HEK293 (cell line): Measurements from ENCODE around the gene ZMYND12.
A peak's percentile ranks its signal among the peaks of the same experiment; 100 is the strongest.

ENCODE experiments used
- CTCF ChIA-PET: fragments of 350-600 bp; formaldehyde crosslinking; extraction: SDS; loops from one replicate; lab custom pipeline; 2021; ENCODE audit warnings: antibody characterized with exemption; lab: Yijun Ruan, JAX
- POLR2A ChIA-PET: fragments of 300-600 bp; formaldehyde crosslinking; extraction: SDS; loops from one replicate; lab custom pipeline; 2020; ENCODE audit warnings: antibody characterized with exemption, inconsistent platforms; lab: Yijun Ruan, JAX
- H3K27ac ChIP-seq: fragments of 200-500 bp; sonication (Bioruptor generic); 2 replicates; pipeline ENCODE4 v1.5.1; 2014; ENCODE audit warnings: low read depth, low read length, control low read depth, inconsistent platforms; ENCODE audit errors: extremely low read depth
- H3K36me3 ChIP-seq, 2 experiments: fragments of 200-500 bp in 1 of 2; sonication (Bioruptor generic) in 1 of 2; 1 replicate in 1 of 2; 2 replicates in 1 of 2; pipeline ENCODE4 v1.5.1; 2014 to 2017; ENCODE audit warnings: inconsistent platforms in 2 of 2, low read length in 2 of 2; ENCODE audit not compliant: control insufficient read depth in 2 of 2, insufficient read depth in 1 of 2
- H3K4me1 ChIP-seq: fragments of 200-500 bp; sonication (Bioruptor generic); 2 replicates; pipeline ENCODE4 v1.5.1; 2014; ENCODE audit warnings: mild to moderate bottlenecking, low read length, inconsistent platforms; ENCODE audit not compliant: control insufficient read depth, insufficient read depth
- H3K4me3 ChIP-seq: 2 replicates; pipeline ENCODE4 v1.5.1; 2011; ENCODE audit warnings: low read depth, mild to moderate bottlenecking, control low read depth, low read length, moderate library complexity
- H3K9me3 ChIP-seq: fragments of 200-500 bp; sonication (Bioruptor generic); 2 replicates; pipeline ENCODE4 v1.5.1; 2014; ENCODE audit warnings: low read depth, low read length, inconsistent platforms; ENCODE audit not compliant: control insufficient read depth, insufficient read depth
- BCL11A ChIP-seq: fragments of 450-650 bp; formaldehyde crosslinking; IDR thresholded peaks from 2 replicates; pipeline ENCODE4 v1.5.1; 2016; ENCODE audit warnings: low read depth, missing biosample characterization, missing genetic modification characterization
- HOXA7 ChIP-seq: sonication (generic); formaldehyde crosslinking; IDR thresholded peaks from 2 replicates; pipeline ENCODE4 v1.8.1; 2022; ENCODE audit warnings: missing genetic modification reagents, borderline replicate concordance
- KLF10 ChIP-seq: fragments of 450-650 bp; IDR thresholded peaks from 2 replicates; pipeline ENCODE4 v1.5.1; 2018; ENCODE audit warnings: missing biosample characterization, mild to moderate bottlenecking, missing genetic modification characterization
- KLF7 ChIP-seq: fragments of 450-650 bp; formaldehyde crosslinking; IDR thresholded peaks from 2 replicates; pipeline ENCODE4 v1.5.1; 2016; ENCODE audit warnings: missing biosample characterization, missing genetic modification characterization, borderline replicate concordance
- OSR2 ChIP-seq: fragments of 450-650 bp; formaldehyde crosslinking; IDR thresholded peaks from 2 replicates; pipeline ENCODE4 v1.5.1; 2016; ENCODE audit warnings: missing biosample characterization, missing genetic modification characterization
- SETDB1 ChIP-seq: IDR thresholded peaks from one replicate; pipeline ENCODE4 v1.6.1; 2017; ENCODE audit warnings: mild to moderate bottlenecking, low read length, moderate library complexity, mixed read lengths; ENCODE audit not compliant: insufficient read length
- ZBTB8A ChIP-seq: fragments of 450-650 bp; formaldehyde crosslinking; IDR thresholded peaks from 2 replicates; pipeline ENCODE4 v1.5.1; 2016; ENCODE audit warnings: missing biosample characterization, missing genetic modification characterization
- ZEB2 ChIP-seq: fragments of 450-650 bp; formaldehyde crosslinking; IDR thresholded peaks from 2 replicates; pipeline ENCODE4 v1.5.1; 2016; ENCODE audit warnings: missing biosample characterization, missing genetic modification characterization
- ZNF121 ChIP-seq: fragments of 450-650 bp; formaldehyde crosslinking; IDR thresholded peaks from 2 replicates; pipeline ENCODE4 v1.5.1; 2016; ENCODE audit warnings: missing biosample characterization, missing genetic modification characterization
- ZNF146 ChIP-seq: fragments of 450-650 bp; formaldehyde crosslinking; IDR thresholded peaks from 2 replicates; pipeline ENCODE4 v1.5.1; 2016; ENCODE audit warnings: missing biosample characterization, missing genetic modification characterization
- ZNF19 ChIP-seq: fragments of 450-650 bp; formaldehyde crosslinking; IDR thresholded peaks from 2 replicates; pipeline ENCODE4; 2016; ENCODE audit warnings: missing biosample characterization, missing genetic modification characterization, low read depth
- ZNF37A ChIP-seq: fragments of 450-650 bp; IDR thresholded peaks from 2 replicates; pipeline ENCODE4 v1.5.1; 2018; ENCODE audit warnings: missing biosample characterization, missing genetic modification characterization
- ZNF660 ChIP-seq: fragments of 450-650 bp; IDR thresholded peaks from 2 replicates; pipeline ENCODE4 v1.5.1; 2018; ENCODE audit warnings: missing biosample characterization, mild to moderate bottlenecking, missing genetic modification characterization
- ZNF830 ChIP-seq: fragments of 450-650 bp; IDR thresholded peaks from 2 replicates; pipeline ENCODE4 v1.5.0; 2018; ENCODE audit warnings: missing biosample characterization, missing genetic modification characterization, low read depth, mild to moderate bottlenecking, moderate library complexity
- ZNF837 ChIP-seq: fragments of 450-650 bp; formaldehyde crosslinking; IDR thresholded peaks from 2 replicates; pipeline ENCODE4 v1.5.1; 2016; ENCODE audit warnings: missing biosample characterization, missing genetic modification characterization
- TF ChIP-seq, protein P1 (sequence below): fragments of 450-650 bp; formaldehyde crosslinking; IDR thresholded peaks from 2 replicates; pipeline ENCODE4 v1.5.0; 2017; ENCODE audit warnings: missing biosample characterization, missing genetic modification characterization, borderline replicate concordance
- TF ChIP-seq, protein P2 (sequence below): fragments of 450-650 bp; formaldehyde crosslinking; IDR thresholded peaks from 2 replicates; pipeline ENCODE4 v1.5.1; 2016; ENCODE audit warnings: missing biosample characterization, missing genetic modification characterization
- TF ChIP-seq, protein P3 (sequence below): fragments of 450-650 bp; formaldehyde crosslinking; IDR thresholded peaks from 2 replicates; pipeline ENCODE4 v1.5.1; 2016; ENCODE audit warnings: missing biosample characterization, missing genetic modification characterization
- TF ChIP-seq, protein P4 (sequence below): fragments of 450-650 bp; formaldehyde crosslinking; IDR thresholded peaks from 2 replicates; pipeline ENCODE4 v1.5.1; 2017; ENCODE audit warnings: missing biosample characterization, missing genetic modification characterization
- TF ChIP-seq, protein P5 (sequence below): fragments of 450-650 bp; formaldehyde crosslinking; IDR thresholded peaks from 2 replicates; pipeline ENCODE4 v1.5.1; 2016; ENCODE audit warnings: missing biosample characterization, missing genetic modification characterization

The ZMYND12 gene

DNA sequence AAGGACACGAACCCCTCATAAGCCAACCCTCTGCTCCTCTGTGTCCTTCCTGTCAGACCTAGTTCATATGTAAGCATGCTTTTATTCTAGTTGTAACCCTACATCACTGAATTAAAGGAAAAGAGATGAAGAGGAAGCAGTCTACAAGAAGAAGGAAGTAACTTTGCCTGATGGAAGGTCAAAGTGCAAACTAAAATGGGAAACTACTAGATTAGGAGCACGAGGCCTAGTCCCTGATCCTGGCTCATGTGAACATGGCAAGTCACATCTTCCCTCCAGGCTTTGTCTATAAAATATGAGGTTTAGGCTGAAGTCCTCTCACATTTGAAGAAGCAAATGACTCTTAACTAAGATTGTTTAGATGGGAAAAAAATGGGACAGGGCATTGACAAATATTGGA is 13.2 kb downstream of the ZMYND12 start:
- Histone ChIP-seq H3K4me3 (no peak overlapping the region), H3K9me3 (no peaks in the 10 kb centered on the region), H3K36me3 (no peaks in the 10 kb centered on the region), H3K4me1 (no peaks in the 10 kb centered on the region), H3K27ac (no peak overlapping the region)
- POLR2A ChIA-PET, result no interaction called here
- TF ChIP-seq, protein P1, sequence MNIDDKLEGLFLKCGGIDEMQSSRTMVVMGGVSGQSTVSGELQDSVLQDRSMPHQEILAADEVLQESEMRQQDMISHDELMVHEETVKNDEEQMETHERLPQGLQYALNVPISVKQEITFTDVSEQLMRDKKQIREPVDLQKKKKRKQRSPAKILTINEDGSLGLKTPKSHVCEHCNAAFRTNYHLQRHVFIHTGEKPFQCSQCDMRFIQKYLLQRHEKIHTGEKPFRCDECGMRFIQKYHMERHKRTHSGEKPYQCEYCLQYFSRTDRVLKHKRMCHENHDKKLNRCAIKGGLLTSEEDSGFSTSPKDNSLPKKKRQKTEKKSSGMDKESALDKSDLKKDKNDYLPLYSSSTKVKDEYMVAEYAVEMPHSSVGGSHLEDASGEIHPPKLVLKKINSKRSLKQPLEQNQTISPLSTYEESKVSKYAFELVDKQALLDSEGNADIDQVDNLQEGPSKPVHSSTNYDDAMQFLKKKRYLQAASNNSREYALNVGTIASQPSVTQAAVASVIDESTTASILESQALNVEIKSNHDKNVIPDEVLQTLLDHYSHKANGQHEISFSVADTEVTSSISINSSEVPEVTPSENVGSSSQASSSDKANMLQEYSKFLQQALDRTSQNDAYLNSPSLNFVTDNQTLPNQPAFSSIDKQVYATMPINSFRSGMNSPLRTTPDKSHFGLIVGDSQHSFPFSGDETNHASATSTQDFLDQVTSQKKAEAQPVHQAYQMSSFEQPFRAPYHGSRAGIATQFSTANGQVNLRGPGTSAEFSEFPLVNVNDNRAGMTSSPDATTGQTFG (tag by site-specific recombination), result no peak
- no peak for TF ChIP-seq BCL11A
- TF ChIP-seq, protein P2, sequence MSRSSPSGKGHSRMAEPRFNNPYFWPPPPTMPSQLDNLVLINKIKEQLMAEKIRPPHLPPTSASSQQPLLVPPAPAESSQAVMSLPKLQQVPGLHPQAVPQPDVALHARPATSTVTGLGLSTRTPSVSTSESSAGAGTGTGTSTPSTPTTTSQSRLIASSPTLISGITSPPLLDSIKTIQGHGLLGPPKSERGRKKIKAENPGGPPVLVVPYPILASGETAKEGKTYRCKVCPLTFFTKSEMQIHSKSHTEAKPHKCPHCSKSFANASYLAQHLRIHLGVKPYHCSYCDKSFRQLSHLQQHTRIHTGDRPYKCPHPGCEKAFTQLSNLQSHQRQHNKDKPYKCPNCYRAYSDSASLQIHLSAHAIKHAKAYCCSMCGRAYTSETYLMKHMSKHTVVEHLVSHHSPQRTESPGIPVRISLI, result no peak
- TF ChIP-seq, protein P3, sequence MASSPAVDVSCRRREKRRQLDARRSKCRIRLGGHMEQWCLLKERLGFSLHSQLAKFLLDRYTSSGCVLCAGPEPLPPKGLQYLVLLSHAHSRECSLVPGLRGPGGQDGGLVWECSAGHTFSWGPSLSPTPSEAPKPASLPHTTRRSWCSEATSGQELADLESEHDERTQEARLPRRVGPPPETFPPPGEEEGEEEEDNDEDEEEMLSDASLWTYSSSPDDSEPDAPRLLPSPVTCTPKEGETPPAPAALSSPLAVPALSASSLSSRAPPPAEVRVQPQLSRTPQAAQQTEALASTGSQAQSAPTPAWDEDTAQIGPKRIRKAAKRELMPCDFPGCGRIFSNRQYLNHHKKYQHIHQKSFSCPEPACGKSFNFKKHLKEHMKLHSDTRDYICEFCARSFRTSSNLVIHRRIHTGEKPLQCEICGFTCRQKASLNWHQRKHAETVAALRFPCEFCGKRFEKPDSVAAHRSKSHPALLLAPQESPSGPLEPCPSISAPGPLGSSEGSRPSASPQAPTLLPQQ, result no peak
- CTCF ChIA-PET, result no interaction called here

DNA sequence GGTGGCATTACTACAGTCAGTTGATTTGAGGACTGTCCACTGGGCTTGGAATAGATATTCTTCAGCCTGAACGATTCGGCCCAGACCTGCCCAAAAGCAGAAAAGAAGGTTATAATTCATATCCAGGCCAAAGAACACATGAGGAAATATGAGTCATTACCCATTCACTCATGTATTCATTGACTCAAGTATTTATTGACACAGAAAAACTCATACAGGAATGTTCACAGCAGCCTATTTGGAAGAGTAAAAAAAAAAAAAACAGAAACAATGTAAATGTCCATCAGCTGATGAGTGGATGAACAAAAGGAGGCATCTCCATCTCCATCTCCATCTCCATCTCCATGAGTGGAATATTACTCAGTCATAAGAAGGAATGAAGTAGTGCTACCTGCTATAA is 15.9 kb downstream of the ZMYND12 start:
- no peak overlapping the region for H3K27ac ChIP-seq
- POLR2A ChIA-PET, result no interaction called here
- no peaks in the 10 kb centered on the region for H3K9me3 ChIP-seq
- no peaks in the 10 kb centered on the region for H3K36me3 ChIP-seq
- no peaks in the 10 kb centered on the region for H3K4me1 ChIP-seq
- CTCF ChIA-PET, result interaction anchor here (0.6 kb wide), 1 partner anchor 95 kb away, joined by 3 read pairs; no protein-coding TSS in a partner anchor
- no peak overlapping the region for H3K4me3 ChIP-seq
- no peak for TF ChIP-seq ZNF830 (tag by site-specific recombination)
- TF ChIP-seq KLF10 (tag by site-specific recombination), result no peak
- TF ChIP-seq ZEB2, result no peak
- TF ChIP-seq ZBTB8A (tag by site-specific recombination), result no peak
- TF ChIP-seq ZNF146, result 0 out of 2 replicates have a peak, but pooled peaks have one; percentile 24
- no peak for TF ChIP-seq HOXA7 (CRISPR knock-in tag)
- TF ChIP-seq ZNF660 (tag by site-specific recombination), result no peak
- TF ChIP-seq, protein P4, sequence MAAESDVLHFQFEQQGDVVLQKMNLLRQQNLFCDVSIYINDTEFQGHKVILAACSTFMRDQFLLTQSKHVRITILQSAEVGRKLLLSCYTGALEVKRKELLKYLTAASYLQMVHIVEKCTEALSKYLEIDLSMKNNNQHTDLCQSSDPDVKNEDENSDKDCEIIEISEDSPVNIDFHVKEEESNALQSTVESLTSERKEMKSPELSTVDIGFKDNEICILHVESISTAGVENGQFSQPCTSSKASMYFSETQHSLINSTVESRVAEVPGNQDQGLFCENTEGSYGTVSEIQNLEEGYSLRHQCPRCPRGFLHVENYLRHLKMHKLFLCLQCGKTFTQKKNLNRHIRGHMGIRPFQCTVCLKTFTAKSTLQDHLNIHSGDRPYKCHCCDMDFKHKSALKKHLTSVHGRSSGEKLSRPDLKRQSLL, result peak; percentile 29; the same call in 1 of the 2 replicates
- no peak for TF ChIP-seq KLF7 (tag by site-specific recombination)
- TF ChIP-seq, protein P5, sequence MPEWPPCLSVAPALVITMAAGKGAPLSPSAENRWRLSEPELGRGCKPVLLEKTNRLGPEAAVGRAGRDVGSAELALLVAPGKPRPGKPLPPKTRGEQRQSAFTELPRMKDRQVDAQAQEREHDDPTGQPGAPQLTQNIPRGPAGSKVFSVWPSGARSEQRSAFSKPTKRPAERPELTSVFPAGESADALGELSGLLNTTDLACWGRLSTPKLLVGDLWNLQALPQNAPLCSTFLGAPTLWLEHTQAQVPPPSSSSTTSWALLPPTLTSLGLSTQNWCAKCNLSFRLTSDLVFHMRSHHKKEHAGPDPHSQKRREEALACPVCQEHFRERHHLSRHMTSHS (tag by site-specific recombination), result no peak
- no peak for TF ChIP-seq SETDB1
- TF ChIP-seq ZNF837, result no peak
- TF ChIP-seq ZNF121, result no peak
- TF ChIP-seq ZNF37A, result no peak
- TF ChIP-seq ZNF19 (tag by site-specific recombination), result no peak
- TF ChIP-seq OSR2, result no peak
